Measurements from ENCODE around the gene SLMAP. TPM values are rescaled to one million over a fixed set of nuclear protein-coding genes. Genes with fewer than 3 reads are reported as not detected.

The SLMAP gene
- total and polyA plus RNA-seq, 2 of the 4 experiments (the other 2 are of a cell fraction), result 15.5 to 26.5 TPM

DNA sequence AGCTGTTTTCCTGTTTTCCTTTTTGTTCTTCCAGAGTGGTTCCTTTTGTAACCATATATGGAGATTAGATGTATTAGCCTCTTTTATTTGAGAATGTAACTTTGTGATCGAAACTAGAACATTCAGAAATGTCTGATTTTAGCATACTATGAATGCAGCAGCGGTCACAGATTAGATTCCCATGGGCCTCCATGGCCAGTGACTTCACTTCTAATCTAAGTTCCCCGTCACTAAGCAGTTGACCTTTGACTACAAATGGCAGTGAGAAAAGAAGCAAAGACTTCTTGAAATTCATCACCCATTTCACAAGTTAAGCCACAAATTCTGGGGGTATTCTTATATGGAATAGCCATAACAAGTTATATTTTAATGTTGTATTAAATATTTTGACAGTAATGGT lies 137.6 kb downstream of the SLMAP start:
- no peak for TF ChIP-seq SMC3 (IDR thresholded peaks at IDR 0.05; ENCODE audit: low read depth, low read length)
- TF ChIP-seq RAD21 (IDR thresholded peaks at IDR 0.05; ENCODE audit: low read length), result no peak
- no peak for TF ChIP-seq MAFK (IDR thresholded peaks at IDR 0.05; ENCODE audit: low read depth, low read length)
- DNase-seq, result no peak
- ATAC-seq (ENCODE audit: low read depth), result no peak
- H2AK5ac ChIP-seq (ENCODE audit: low read depth, low read length), result no peak overlapping the region
- ChIA-PET POLR2A (ENCODE audit: unreplicated experiment) (no interaction called here), CTCF (no interaction called here)
- H3K4me1 ChIP-seq (ENCODE audit: control insufficient read depth, insufficient read depth, low read length), result no peaks in the 10 kb centered on the region
- no peaks in the 10 kb centered on the region for H3K9me1 ChIP-seq (ENCODE audit: insufficient read depth, low read length)
- H3K36me3 ChIP-seq (ENCODE audit: control insufficient read depth, insufficient read depth, low read length), result no peaks in the 10 kb centered on the region
- intact Hi-C loops (cut with micrococcal nuclease) (no loop called here), in situ Hi-C loops (cut with MboI; ENCODE audit: low sequenced_read_pairs) (no loop called here), dilution Hi-C loops (cut with HindIII; ENCODE audit: low sequenced_read_pairs, unreplicated experiment) (no loop called here)
- H3K9ac ChIP-seq (ENCODE audit: low read depth, low read length), result no peak overlapping the region
- no peak overlapping the region for H2AFZ ChIP-seq (replicated peaks; ENCODE audit: low read length, poor library complexity)
- H2BK20ac ChIP-seq (ENCODE audit: low read depth, low read length), result no peak overlapping the region
- H4K8ac ChIP-seq (ENCODE audit: low read depth in 2 of 2, low read length in 2 of 2), result no peak overlapping the region
- BruUV-seq (replicated peaks), result no TSS peak
- no peak overlapping the region for H2BK15ac ChIP-seq (ENCODE audit: low read depth, low read length)
- no peak overlapping the region for H3K18ac ChIP-seq (ENCODE audit: low read depth, low read length)
- no peak overlapping the region for H2BK120ac ChIP-seq (ENCODE audit: low read depth, low read length)
- no peaks in the 10 kb centered on the region for H3K27me3 ChIP-seq (ENCODE audit: control insufficient read depth, insufficient read depth, low read length)
- H2BK5ac ChIP-seq (ENCODE audit: low read depth, low read length, poor library complexity, severe bottlenecking), result no peak overlapping the region
- no peak overlapping the region for H3K56ac ChIP-seq (ENCODE audit: extremely low read depth, insufficient read depth, low read length)
- no peaks in the 10 kb centered on the region; a peak in 1 of 4 replicates for H3K79me1 ChIP-seq (ENCODE audit: low read depth in 1 of 2, low read length in 2 of 2)
- H4K91ac ChIP-seq (ENCODE audit: insufficient read depth, low read depth, low read length), result no peak overlapping the region
- no peak overlapping the region for H3K4me3 ChIP-seq (ENCODE audit: insufficient read depth, low read depth, low read length)
- no peak overlapping the region for H2AK9ac ChIP-seq (replicated peaks; ENCODE audit: low read depth, low read length, poor library complexity)
- H3K14ac ChIP-seq (replicated peaks; ENCODE audit: low read depth, low read length), result no peak overlapping the region
- no peak overlapping the region for H3K4ac ChIP-seq (ENCODE audit: low read depth, low read length)
- H3K9me3 ChIP-seq (ENCODE audit: control insufficient read depth, insufficient read depth, low read length), result no peaks in the 10 kb centered on the region
- H3K27ac ChIP-seq (ENCODE audit: insufficient read depth, low read length), result no peak overlapping the region
- H4K5ac ChIP-seq (ENCODE audit: low read depth, low read length), result no peak overlapping the region
- no peak overlapping the region for H3K23ac ChIP-seq (ENCODE audit: low read depth, low read length)
- no CpG with 5 or more reads among the region's 3 CpGs for WGBS, 2 experiments (ENCODE audit: extremely low coverage in 2 of 2, insufficient read length in 1 of 2)
- no peaks in the 10 kb centered on the region for H4K20me1 ChIP-seq (ENCODE audit: insufficient read depth, low read length)
- no peak overlapping the region for H3K4me2 ChIP-seq (ENCODE audit: low read depth, low read length)
